Keratinocyte (primary cell): ENCODE measurements around the gene TRIM9. TPM values are rescaled to one million over a fixed set of nuclear protein-coding genes. Genes with fewer than 3 reads are reported as not detected.

ENCODE experiments used
- DNase-seq: peaks from one replicate; pipeline ENCODE4 v3.0.0-alpha.2; 2011; ENCODE audit warnings: low read depth, missing footprints, low spot score
- FAIRE-seq: peaks from 2 replicates; lab custom pipeline; 2011; peaks lifted over from hg19 to GRCh38; lab: Jason Lieb, UNC
- H2AFZ ChIP-seq: 2 replicates; pipeline ENCODE4 v1.6.0; 2012; ENCODE audit warnings: low read length, control low read depth, inconsistent platforms; ENCODE audit not compliant: control insufficient read depth
- H3K27ac ChIP-seq: 2 replicates; pipeline ENCODE4 v1.5.1; 2011; ENCODE audit warnings: low read length; ENCODE audit not compliant: control insufficient read depth, insufficient read depth
- H3K27me3 ChIP-seq: 3 replicates; pipeline ENCODE4 v1.6.0; 2011; ENCODE audit warnings: low read length; ENCODE audit not compliant: control insufficient read depth, insufficient read depth; ENCODE audit errors: extremely low read depth
- H3K36me3 ChIP-seq, 2 experiments: 2 replicates in 1 of 2; 3 replicates in 1 of 2; pipeline ENCODE4 v1.5.1; 2011; ENCODE audit warnings: low read length in 2 of 2, mild to moderate bottlenecking in 1 of 2; ENCODE audit not compliant: control insufficient read depth in 2 of 2, insufficient read depth in 2 of 2; ENCODE audit errors: extremely low read depth in 1 of 2
- H3K4me1 ChIP-seq: 3 replicates; pipeline ENCODE4 v1.5.1; 2011; ENCODE audit warnings: low read length; ENCODE audit not compliant: control insufficient read depth, insufficient read depth; ENCODE audit errors: extremely low read depth
- H3K4me2 ChIP-seq: 3 replicates; pipeline ENCODE4 v1.6.0; 2011; ENCODE audit warnings: low read depth, low read length; ENCODE audit not compliant: control insufficient read depth, insufficient read depth; ENCODE audit errors: extremely low read depth
- H3K4me3 ChIP-seq, 3 experiments: fragments of 200-600 bp in 1 of 3; sonication (generic) in 1 of 3; 2 replicates in 2 of 3; 3 replicates in 1 of 3; pipeline ENCODE4 v1.5.1; 2011 to 2016; ENCODE audit warnings: low read length in 3 of 3, mild to moderate bottlenecking in 3 of 3, control low read depth in 2 of 3, inconsistent platforms in 1 of 3, low read depth in 1 of 3, mixed read lengths in 1 of 3, mixed run types in 1 of 3, moderate library complexity in 1 of 3; ENCODE audit not compliant: control insufficient read depth in 2 of 3, insufficient read depth in 2 of 3; ENCODE audit errors: extremely low read depth in 1 of 3
- H3K79me2 ChIP-seq: 2 replicates; pipeline ENCODE4 v1.6.0; 2012; ENCODE audit warnings: low read length; ENCODE audit not compliant: control insufficient read depth, insufficient read depth
- H3K9ac ChIP-seq: 3 replicates; pipeline ENCODE4 v1.6.0; 2011; ENCODE audit warnings: low read length; ENCODE audit not compliant: control insufficient read depth, insufficient read depth; ENCODE audit errors: extremely low read depth
- H3K9me1 ChIP-seq: 3 replicates; pipeline ENCODE4 v1.6.0; 2011; ENCODE audit warnings: low read length; ENCODE audit not compliant: control insufficient read depth, insufficient read depth; ENCODE audit errors: extremely low read depth
- H3K9me3 ChIP-seq: 2 replicates; pipeline ENCODE4 v1.5.1; 2012; ENCODE audit warnings: low read depth, low read length; ENCODE audit not compliant: control insufficient read depth
- H4K20me1 ChIP-seq: 3 replicates; pipeline ENCODE4 v1.6.0; 2011; ENCODE audit warnings: low read length; ENCODE audit not compliant: control insufficient read depth, insufficient read depth; ENCODE audit errors: extremely low read depth
- CTCF ChIP-seq, 3 experiments: IDR thresholded peaks in 1 of 3; conservative IDR thresholded peaks in 1 of 3; optimal IDR thresholded peaks in 1 of 3; 2 replicates in 2 of 3; 3 replicates in 1 of 3; pipeline versions ENCODE3 to v1.5.1; 2011; ENCODE audit warnings: low read length in 3 of 3, mild to moderate bottlenecking in 3 of 3, moderate library complexity in 2 of 3, control low read depth in 1 of 3, inconsistent platforms in 1 of 3; ENCODE audit not compliant: insufficient read depth in 2 of 3; ENCODE audit errors: extremely low read depth in 1 of 3
- EZH2 ChIP-seq: IDR thresholded peaks from one replicate; pipeline ENCODE4 v1.6.1; 2012; ENCODE audit warnings: inconsistent platforms, mild to moderate bottlenecking, low read length, moderate library complexity
- dilution Hi-C: fragments of 300-500 bp; cut with MboI; formaldehyde crosslinking; loops from one replicate; pipeline ENCODE4 v1.7.0; 2020; ENCODE audit warnings: low sequenced_read_pairs; ENCODE audit not compliant: extremely low pct_ligation_motif_present
- polyA plus RNA-seq, 5 experiments: library from polyadenylated mRNA; depleted of rRNA in 3 of 5; stranded (reverse) in 3 of 5; stranded (forward) in 1 of 5; unstranded in 1 of 5; fragments of >200 nt; gene quantifications; 1 replicate in 1 of 5; 2 replicates in 3 of 5; 3 replicates in 1 of 5; pipeline versions ENCODE4 v1.2.1 to v1.2.3, GENCODE V29; 2011 to 2012; ENCODE audit warnings: missing spikeins in 2 of 5, low read depth in 1 of 5, low replicate concordance in 1 of 5

Gene TRIM9
- polyA plus RNA-seq, 1 donor (not counting 4 experiments of a cell fraction or from before 2014, with no cell fraction given): 0.04 TPM

- dilution Hi-C loops: no loop called here
- Histone ChIP-seq H3K9me3 (no peaks in the 10 kb centered on the region), H3K9me1 (no peaks in the 10 kb centered on the region), H3K4me2 (no peak overlapping the region), H3K79me2 (no peaks in the 10 kb centered on the region), H2AFZ (no peak overlapping the region), H3K9ac (no peak overlapping the region), H3K4me1 (no peaks in the 10 kb centered on the region), H3K27me3 (peaks cover 14% of the 10 kb centered on the region), H3K36me3 (no peaks in the 10 kb centered on the region), H4K20me1 (no peaks in the 10 kb centered on the region), H3K27ac (no peak overlapping the region), H3K4me3 (no peak overlapping the region)
- TF ChIP-seq CTCF (optimal IDR thresholded peaks at IDR 0.05 in 1 of 3, IDR thresholded peaks at IDR 0.05 in 1 of 3, conservative IDR thresholded peaks at IDR 0.05 in 1 of 3; ENCODE audit: extremely low read depth in 1 of 3, insufficient read depth in 2 of 3, low read length in 3 of 3) (no peak), EZH2 (no peak)
- DNase-seq (no peak), FAIRE-seq (no peak)
Measured at GRCh38 chr14:51041883-51042282, 53.0 kb downstream of the TRIM9 start.

GRCh38 chr14:51041108-51041531 is 53.8 kb downstream of the TRIM9 start:
- Histone ChIP-seq H3K27me3 (peaks cover 14% of the 10 kb centered on the region), H3K79me2 (no peaks in the 10 kb centered on the region), H3K27ac (no peak overlapping the region), H4K20me1 (no peaks in the 10 kb centered on the region), H3K36me3 (no peaks in the 10 kb centered on the region), H3K9me1 (no peaks in the 10 kb centered on the region), H3K4me2 (no peak overlapping the region), H2AFZ (no peak overlapping the region), H3K4me3 (no peak overlapping the region), H3K4me1 (no peaks in the 10 kb centered on the region), H3K9me3 (no peaks in the 10 kb centered on the region), H3K9ac (no peak overlapping the region)
- FAIRE-seq (no peak), DNase-seq (no peak)
- dilution Hi-C loops: no loop called here
- no peak for TF ChIP-seq CTCF (optimal IDR thresholded peaks at IDR 0.05 in 1 of 3, IDR thresholded peaks at IDR 0.05 in 1 of 3, conservative IDR thresholded peaks at IDR 0.05 in 1 of 3; ENCODE audit: extremely low read depth in 1 of 3, insufficient read depth in 2 of 3, low read length in 3 of 3)
- TF ChIP-seq EZH2: no peak
